GM12874 (cell line): ENCODE results near the gene A1BG.

Source experiments
- CTCF ChIP-seq: IDR thresholded peaks from 2 replicates; pipeline ENCODE4 v1.5.1; 2011; ENCODE audit warnings: low read depth, mild to moderate bottlenecking, control low read depth, low read length, moderate library complexity; ENCODE audit not compliant: insufficient read depth

The A1BG gene

DNA sequence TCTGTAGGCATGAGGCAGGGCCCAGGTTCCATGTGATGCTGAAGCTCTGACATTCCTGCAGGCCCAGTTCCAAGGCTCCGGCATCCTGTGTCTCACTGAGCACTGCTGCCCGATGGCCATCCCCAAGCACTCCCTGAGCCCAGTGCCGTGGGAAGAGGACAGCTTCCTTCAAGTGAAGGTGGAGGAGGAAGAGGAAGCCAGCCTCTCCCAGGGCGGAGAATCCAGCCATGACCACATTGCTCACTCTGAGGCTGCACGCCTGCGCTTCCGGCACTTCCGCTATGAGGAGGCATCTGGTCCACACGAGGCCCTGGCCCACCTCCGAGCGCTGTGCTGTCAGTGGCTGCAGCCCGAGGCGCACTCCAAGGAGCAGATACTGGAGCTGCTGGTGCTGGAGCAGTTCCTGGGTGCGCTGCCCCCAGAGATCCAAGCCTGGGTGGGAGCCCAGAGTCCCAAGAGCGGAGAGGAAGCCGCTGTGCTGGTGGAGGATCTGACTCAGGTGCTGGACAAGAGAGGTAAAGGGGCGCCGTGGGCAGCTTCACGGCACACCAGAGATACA lies 18.5 kb downstream of the A1BG start:
- no peak for TF ChIP-seq CTCF

GRCh38 chr19:58332697-58333096 lies 20.6 kb downstream of the A1BG start:
- TF ChIP-seq CTCF, result no peak

- TF ChIP-seq CTCF, result no peak
Measured at GRCh38 chr19:58330458-58330857, 22.8 kb downstream of the A1BG start.

- peak; percentile 49 for TF ChIP-seq CTCF
Measured at GRCh38 chr19:58328999-58329398, 24.3 kb downstream of the A1BG start.

DNA sequence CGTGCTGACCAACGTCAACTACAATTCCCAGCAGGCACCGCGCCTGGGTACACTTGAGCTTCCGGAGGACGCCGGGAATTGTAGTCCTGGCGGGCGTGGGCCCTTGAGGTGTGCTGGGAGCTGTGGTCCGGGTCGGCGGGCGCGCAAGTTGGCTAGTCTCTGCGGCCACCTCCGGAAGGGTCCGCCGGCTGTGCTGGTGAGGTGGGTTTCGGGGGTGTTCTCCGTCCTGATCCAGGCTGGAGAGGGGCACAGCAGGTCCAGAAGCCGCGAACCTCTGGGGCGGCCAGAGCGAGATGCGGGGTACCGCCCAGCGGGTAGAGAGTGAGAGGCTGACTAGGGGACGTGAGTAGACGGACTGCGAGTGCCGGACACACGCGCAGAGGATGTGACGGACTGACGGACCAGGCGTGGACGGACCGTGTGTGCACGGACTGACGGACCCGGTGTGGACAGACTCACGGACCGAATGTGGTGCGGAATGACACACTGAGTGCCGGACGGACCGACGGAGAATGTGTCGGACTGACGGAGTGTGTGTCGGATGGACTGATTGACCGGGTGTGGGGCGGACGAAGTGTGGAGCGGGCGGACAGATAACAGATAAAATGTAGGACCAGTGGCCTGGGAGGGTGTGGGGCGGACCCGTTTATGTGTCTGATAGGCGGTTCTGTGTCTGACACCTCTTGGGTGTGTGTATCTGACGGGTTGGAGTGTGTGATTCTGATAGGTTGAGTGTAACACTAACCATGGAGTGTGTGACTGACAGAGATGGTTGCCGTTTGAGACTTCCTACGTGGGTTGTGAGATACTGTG lies 26.2 kb downstream of the A1BG start, which contains the start of gene ZSCAN22:
Gene ZSCAN22, plus strand, starts transcription at position 81 of the 813 bp plus-strand sequence. CDS start 7,809 bp downstream, outside the sequence.
- TF ChIP-seq CTCF, result no peak

GRCh38 chr19:58326501-58326913 lies 26.8 kb downstream of the A1BG start:
- no peak for TF ChIP-seq CTCF

- no peak for TF ChIP-seq CTCF
Measured at GRCh38 chr19:58325311-58326022, 27.8 kb downstream of the A1BG start.
